Neuron (in vitro differentiated cells): Measurements from ENCODE around the gene TACR2.

Experiments
- H2AFZ ChIP-seq: one replicate; pipeline ENCODE4 v1.6.1; 2013; ENCODE audit warnings: low read depth, mild to moderate bottlenecking, inconsistent platforms, low read length, moderate library complexity
- H3K27me3 ChIP-seq: one replicate; pipeline ENCODE4 v1.6.1; 2013; ENCODE audit warnings: low read length; ENCODE audit not compliant: insufficient read depth
- H3K36me3 ChIP-seq: one replicate; pipeline ENCODE4 v1.6.1; 2013; ENCODE audit warnings: low read length; ENCODE audit not compliant: insufficient read depth
- H3K4me1 ChIP-seq: one replicate; pipeline ENCODE4 v1.6.1; 2013; ENCODE audit warnings: low read length; ENCODE audit not compliant: insufficient read depth
- H3K4me3 ChIP-seq: 2 replicates; pipeline ENCODE4 v1.5.1; 2013; ENCODE audit warnings: mild to moderate bottlenecking, low read length, moderate library complexity
- H3K9me3 ChIP-seq: one replicate; pipeline ENCODE4 v1.6.1; 2013; ENCODE audit warnings: low read length

The TACR2 gene

GRCh38 chr10:69377933-69378332, 38.8 kb downstream of the TACR2 start:
- Histone ChIP-seq H3K4me1 (no peaks in the 10 kb centered on the region), H3K36me3 (peaks cover 14% of the 10 kb centered on the region)

GRCh38 chr10:69377191-69377590, 39.5 kb downstream of the TACR2 start:
- no peaks in the 10 kb centered on the region for H3K9me3 ChIP-seq
- no peaks in the 10 kb centered on the region for H3K4me1 ChIP-seq
- H3K4me3 ChIP-seq, result no peak overlapping the region
- no peaks in the 10 kb centered on the region for H3K27me3 ChIP-seq
- H3K36me3 ChIP-seq, result peaks cover 14% of the 10 kb centered on the region
- no peak overlapping the region for H2AFZ ChIP-seq

More at GRCh38 chr10:69377933-69378332, 38.8 kb downstream of the TACR2 start:
- Histone ChIP-seq H3K4me3 (no peak overlapping the region), H2AFZ (no peak overlapping the region), H3K27me3 (no peaks in the 10 kb centered on the region), H3K9me3 (no peaks in the 10 kb centered on the region)

GRCh38 chr10:69376662-69377061, 40.1 kb downstream of the TACR2 start:
- no peaks in the 10 kb centered on the region for H3K27me3 ChIP-seq
- no peaks in the 10 kb centered on the region for H3K4me1 ChIP-seq
- H3K9me3 ChIP-seq, result no peaks in the 10 kb centered on the region
- H2AFZ ChIP-seq, result no peak overlapping the region
- peaks cover 14% of the 10 kb centered on the region for H3K36me3 ChIP-seq
- no peak overlapping the region for H3K4me3 ChIP-seq

GRCh38 chr10:69375307-69376151, 41.2 kb downstream of the TACR2 start:
- Histone ChIP-seq H3K4me1 (no peaks in the 10 kb centered on the region), H3K4me3 (no peak overlapping the region), H3K36me3 (peaks cover 14% of the 10 kb centered on the region), H3K27me3 (no peaks in the 10 kb centered on the region), H3K9me3 (no peaks in the 10 kb centered on the region), H2AFZ (no peak overlapping the region)

- H3K27me3 ChIP-seq, result no peaks in the 10 kb centered on the region
- H3K4me1 ChIP-seq, result no peaks in the 10 kb centered on the region
- peaks cover 16% of the 10 kb centered on the region for H3K36me3 ChIP-seq
- H2AFZ ChIP-seq, result no peak overlapping the region
- H3K4me3 ChIP-seq, result no peak overlapping the region
- H3K9me3 ChIP-seq, result no peaks in the 10 kb centered on the region
Observed at GRCh38 chr10:69374931-69375306, 41.8 kb downstream of the TACR2 start.

GRCh38 chr10:69374242-69374641, 42.5 kb downstream of the TACR2 start:
- Histone ChIP-seq H3K9me3 (no peaks in the 10 kb centered on the region), H2AFZ (no peak overlapping the region), H3K27me3 (no peaks in the 10 kb centered on the region), H3K36me3 (peaks cover 11% of the 10 kb centered on the region), H3K4me1 (no peaks in the 10 kb centered on the region), H3K4me3 (no peak overlapping the region)

- Histone ChIP-seq H2AFZ (no peak overlapping the region), H3K9me3 (no peaks in the 10 kb centered on the region), H3K4me3 (no peak overlapping the region), H3K36me3 (peaks cover 15% of the 10 kb centered on the region), H3K4me1 (no peaks in the 10 kb centered on the region), H3K27me3 (no peaks in the 10 kb centered on the region)
Observed at GRCh38 chr10:69372126-69372980, 44.4 kb downstream of the TACR2 start.

- H3K36me3 ChIP-seq, result peaks cover 12% of the 10 kb centered on the region
- H3K4me1 ChIP-seq, result peaks cover 11% of the 10 kb centered on the region
- H3K4me3 ChIP-seq, result no peak overlapping the region
- no peak overlapping the region for H2AFZ ChIP-seq
- no peaks in the 10 kb centered on the region for H3K27me3 ChIP-seq
- H3K9me3 ChIP-seq, result no peaks in the 10 kb centered on the region
Observed at GRCh38 chr10:69367469-69367868, 49.2 kb downstream of the TACR2 start.

GRCh38 chr10:69366738-69367137, 50.0 kb downstream of the TACR2 start:
- H3K36me3 ChIP-seq, result peaks cover 12% of the 10 kb centered on the region
- no peaks in the 10 kb centered on the region for H3K27me3 ChIP-seq
- no peak overlapping the region for H3K4me3 ChIP-seq
- no peaks in the 10 kb centered on the region for H3K9me3 ChIP-seq
- H3K4me1 ChIP-seq, result peaks cover 11% of the 10 kb centered on the region
- H2AFZ ChIP-seq, result no peak overlapping the region

GRCh38 chr10:69364232-69364940, 52.3 kb downstream of the TACR2 start:
- H2AFZ ChIP-seq, result no peak overlapping the region
- H3K9me3 ChIP-seq, result no peaks in the 10 kb centered on the region
- peaks cover 11% of the 10 kb centered on the region for H3K4me1 ChIP-seq
- no peaks in the 10 kb centered on the region for H3K27me3 ChIP-seq
- no peak overlapping the region for H3K4me3 ChIP-seq
- H3K36me3 ChIP-seq, result peaks cover 7% of the 10 kb centered on the region

- Histone ChIP-seq H2AFZ (no peak overlapping the region), H3K36me3 (peaks cover 7% of the 10 kb centered on the region), H3K4me3 (no peak overlapping the region), H3K4me1 (peaks cover 11% of the 10 kb centered on the region), H3K9me3 (no peaks in the 10 kb centered on the region), H3K27me3 (no peaks in the 10 kb centered on the region)
Observed at GRCh38 chr10:69363666-69364065, 53.1 kb downstream of the TACR2 start.

- Histone ChIP-seq H3K4me3 (no peak overlapping the region), H3K4me1 (peaks cover 11% of the 10 kb centered on the region)
Observed at GRCh38 chr10:69362471-69362954, 54.2 kb downstream of the TACR2 start.

GRCh38 chr10:69361303-69361614, 55.5 kb downstream of the TACR2 start:
- peaks cover 11% of the 10 kb centered on the region for H3K4me1 ChIP-seq
- no peaks in the 10 kb centered on the region for H3K9me3 ChIP-seq
- no peaks in the 10 kb centered on the region for H3K27me3 ChIP-seq
- no peak overlapping the region for H3K4me3 ChIP-seq
- no peaks in the 10 kb centered on the region for H3K36me3 ChIP-seq
- no peak overlapping the region for H2AFZ ChIP-seq

More at GRCh38 chr10:69362471-69362954, 54.2 kb downstream of the TACR2 start:
- H3K36me3 ChIP-seq, result peaks cover 3% of the 10 kb centered on the region
- no peak overlapping the region for H2AFZ ChIP-seq
- H3K9me3 ChIP-seq, result no peaks in the 10 kb centered on the region
- H3K27me3 ChIP-seq, result no peaks in the 10 kb centered on the region
